Neutrophil (primary cell): Measurements from ENCODE around the gene ZNF135.

Experiments used
- H3K27ac ChIP-seq: fragments of 200-600 bp; sonication (generic); 2 replicates; pipeline ENCODE4 v1.5.1; 2016; ENCODE audit warnings: mild to moderate bottlenecking, moderate library complexity
- H3K27me3 ChIP-seq: fragments of 200-600 bp; sonication (generic); 2 replicates; pipeline ENCODE4 v1.6.0; 2016; ENCODE audit warnings: mild to moderate bottlenecking
- H3K36me3 ChIP-seq: fragments of 200-600 bp; sonication (generic); 2 replicates; pipeline ENCODE4 v1.5.1; 2017
- H3K4me1 ChIP-seq, 2 experiments: fragments of 200-600 bp in 1 of 2; sonication (generic) in 1 of 2; 1 replicate in 1 of 2; 2 replicates in 1 of 2; pipeline versions ENCODE4 v1.5.1 to v1.6.1; 2013 to 2016; ENCODE audit warnings: low read depth in 1 of 2, low read length in 1 of 2, mild to moderate bottlenecking in 1 of 2, moderate library complexity in 1 of 2; ENCODE audit not compliant: control insufficient read depth in 1 of 2, insufficient read depth in 1 of 2
- H3K4me3 ChIP-seq, 2 experiments: fragments of 200-600 bp in 1 of 2; sonication (generic) in 1 of 2; 1 replicate in 1 of 2; 2 replicates in 1 of 2; pipeline ENCODE4 v1.5.1; 2013 to 2016; ENCODE audit warnings: low read depth in 1 of 2, low read length in 1 of 2, mild to moderate bottlenecking in 1 of 2, moderate library complexity in 1 of 2
- H3K9me3 ChIP-seq: fragments of 200-600 bp; sonication (generic); 2 replicates; pipeline ENCODE4 v1.5.1; 2016
- CTCF ChIP-seq: fragments of 200-600 bp; sonication (generic); IDR thresholded peaks from 2 replicates; pipeline ENCODE4 v1.5.1; 2016; ENCODE audit warnings: antibody characterized with exemption

The ZNF135 gene

GRCh38 chr19:58098682-58098998, 39.6 kb downstream of the ZNF135 start:
- peaks cover 0 to 8% of the 10 kb centered on the region in 2 experiments for H3K4me1 ChIP-seq
- peak overlapping the region; percentile 67 to 68 for H3K4me3 ChIP-seq
- TF ChIP-seq CTCF, result no peak
- H3K9me3 ChIP-seq, result no peaks in the 10 kb centered on the region
- H3K27ac ChIP-seq, result peak overlapping the region; percentile 81
- H3K36me3 ChIP-seq, result no peaks in the 10 kb centered on the region
- H3K27me3 ChIP-seq, result no peaks in the 10 kb centered on the region

GRCh38 chr19:58107778-58108545, 48.9 kb downstream of the ZNF135 start:
- Histone ChIP-seq H3K27me3 (no peaks in the 10 kb centered on the region), H3K27ac (no peak overlapping the region), H3K4me1 (no peaks in the 10 kb centered on the region), H3K9me3 (peaks cover 34% of the 10 kb centered on the region), H3K36me3 (no peaks in the 10 kb centered on the region), H3K4me3 (no peak overlapping the region)
- TF ChIP-seq CTCF, result no peak

GRCh38 chr19:58108546-58108817, 49.4 kb downstream of the ZNF135 start:
- H3K4me1 ChIP-seq, result no peaks in the 10 kb centered on the region
- H3K9me3 ChIP-seq, result peaks cover 34% of the 10 kb centered on the region
- H3K27me3 ChIP-seq, result no peaks in the 10 kb centered on the region
- no peak for TF ChIP-seq CTCF
- no peaks in the 10 kb centered on the region for H3K36me3 ChIP-seq
- H3K4me3 ChIP-seq, result no peak overlapping the region
- no peak overlapping the region for H3K27ac ChIP-seq

- Histone ChIP-seq H3K36me3 (no peaks in the 10 kb centered on the region), H3K9me3 (peaks cover 42% of the 10 kb centered on the region), H3K4me3 (no peak overlapping the region), H3K27me3 (peaks cover 8% of the 10 kb centered on the region), H3K27ac (no peak overlapping the region), H3K4me1 (no peaks in the 10 kb centered on the region)
- TF ChIP-seq CTCF, result no peak
These were observed 58.9 kb downstream of the ZNF135 start for GRCh38 chr19:58117841-58118575.

- no peaks in the 10 kb centered on the region for H3K4me1 ChIP-seq
- H3K9me3 ChIP-seq, result peaks cover 50% of the 10 kb centered on the region
- H3K36me3 ChIP-seq, result no peaks in the 10 kb centered on the region
- no peak for TF ChIP-seq CTCF
- H3K4me3 ChIP-seq, result no peak overlapping the region
- no peak overlapping the region for H3K27ac ChIP-seq
- H3K27me3 ChIP-seq, result peaks cover 8% of the 10 kb centered on the region
These were observed 60.1 kb downstream of the ZNF135 start for GRCh38 chr19:58118979-58119733.
